Fibroblast of pulmonary artery (primary cell): ENCODE data around the gene MICALL1.
"Not testable (repeated sequence)": the region's sequence is repeated elsewhere in the genome, so short reads cannot be mapped to it uniquely, and the experiment has no call there.

Source experiments
- DNase-seq: peaks from one replicate; pipeline ENCODE4 v3.0.0-alpha.2; 2010; ENCODE audit warnings: low read depth
- H3K4me3 ChIP-seq: replicated peaks from 2 replicates; pipeline ENCODE4 v1.5.1; 2011; ENCODE audit warnings: low read depth, mild to moderate bottlenecking, control low read depth, low read length, moderate library complexity
- CTCF ChIP-seq: IDR thresholded peaks from 2 replicates; pipeline ENCODE4 v1.5.1; 2011; ENCODE audit warnings: mild to moderate bottlenecking, control low read depth, low read length, inconsistent platforms; ENCODE audit errors: missing control alignments

The MICALL1 gene

DNA sequence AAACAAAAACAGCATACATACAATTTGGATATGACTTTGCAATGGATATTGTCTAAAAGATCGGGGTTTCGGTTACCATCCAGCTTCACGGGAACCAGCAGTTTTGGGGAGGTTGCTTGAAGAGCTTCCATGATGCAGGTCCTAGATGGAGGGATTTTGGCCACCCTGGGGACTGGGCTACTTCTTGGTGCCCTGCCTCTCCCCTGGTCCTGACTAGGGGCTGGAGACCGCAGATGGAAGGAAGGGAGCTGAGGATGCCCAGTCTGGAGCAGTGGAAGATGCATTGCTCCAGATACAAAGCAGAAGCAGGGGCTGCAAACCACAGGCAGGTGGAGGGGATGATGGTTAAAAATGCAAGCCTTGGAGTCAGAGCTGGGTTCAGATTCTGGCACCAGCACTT is 64.8 kb downstream of the MICALL1 start:
- H3K4me3 ChIP-seq, result no peak overlapping the region
- TF ChIP-seq CTCF, result no peak
- DNase-seq, result no peak

- H3K4me3 ChIP-seq, result no peak overlapping the region
- no peak for TF ChIP-seq CTCF
- DNase-seq, result no peak
Observed at GRCh38 chr22:37971475-37972434, 65.7 kb downstream of the MICALL1 start.

DNA sequence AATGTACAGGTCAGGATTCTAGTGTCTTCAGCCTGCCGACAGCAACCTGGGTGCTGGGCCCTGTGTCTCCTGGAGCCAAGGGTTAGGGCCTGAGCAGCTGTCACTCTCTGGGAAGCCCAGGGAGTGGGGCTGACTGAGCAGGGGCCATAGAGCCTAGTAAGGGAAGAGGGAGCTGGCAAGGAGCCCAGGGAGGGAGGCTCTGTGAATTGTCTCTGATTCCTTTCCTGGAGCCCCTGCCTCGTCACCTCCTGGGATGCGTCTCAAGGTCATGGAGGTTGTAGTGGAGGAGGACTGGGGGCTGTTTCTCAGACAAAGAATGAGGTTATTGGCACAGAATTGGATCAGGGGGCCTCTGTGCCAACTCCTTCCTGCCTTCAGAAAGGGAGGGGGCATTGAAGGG is 66.4 kb downstream of the MICALL1 start:
- DNase-seq, result peak; percentile 48
- TF ChIP-seq CTCF, result no peak
- H3K4me3 ChIP-seq, result no peak overlapping the region

- no peak for DNase-seq
- no peak overlapping the region for H3K4me3 ChIP-seq
- TF ChIP-seq CTCF, result no peak
Observed at GRCh38 chr22:37973271-37974170, 67.4 kb downstream of the MICALL1 start.

DNA sequence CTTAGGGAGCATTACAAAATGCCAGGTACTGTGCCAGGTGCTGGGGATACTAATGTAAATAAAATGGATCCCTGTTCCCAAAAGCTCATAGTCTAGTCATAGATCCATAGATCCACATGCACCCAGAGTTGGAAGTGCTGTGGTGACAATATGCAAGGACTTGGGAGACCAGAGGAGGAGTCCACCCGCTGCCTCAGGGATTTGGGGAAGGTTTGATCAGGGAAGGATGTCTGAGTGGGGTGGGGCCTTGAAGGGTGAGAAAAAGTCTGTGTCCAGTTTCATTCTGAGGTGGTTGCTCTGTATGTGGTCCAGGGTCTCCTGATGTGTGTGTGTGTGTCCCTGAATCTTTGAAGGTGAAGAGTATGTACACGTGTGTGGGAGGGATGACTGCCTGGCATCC is 69.1 kb downstream of the MICALL1 start:
- no peak for DNase-seq
- no peak for TF ChIP-seq CTCF
- no peak overlapping the region for H3K4me3 ChIP-seq

- not testable (repeated sequence) for H3K4me3 ChIP-seq, DNase-seq
Observed at GRCh38 chr22:37976022-37976421, 69.9 kb downstream of the MICALL1 start.

- H3K4me3 ChIP-seq, result no peak overlapping the region
- no peak for TF ChIP-seq CTCF
- DNase-seq, result no peak
Observed at GRCh38 chr22:37976547-37976946, 70.5 kb downstream of the MICALL1 start.
